ENCODE data around the gene SYNPO2L. TPM values are rescaled to one million over a fixed set of nuclear protein-coding genes. Genes with fewer than 3 reads are reported as not detected.
A peak's percentile ranks its signal among the peaks of the same experiment; 100 is the strongest.

The SYNPO2L gene
- total and polyA plus RNA-seq, 9 of the 15 experiments (the other 6 are each of a cell fraction or from before 2014, with no cell fraction given) = 0.03 to 0.07 TPM; not detected in 7

- TF ChIP-seq, protein P1, sequence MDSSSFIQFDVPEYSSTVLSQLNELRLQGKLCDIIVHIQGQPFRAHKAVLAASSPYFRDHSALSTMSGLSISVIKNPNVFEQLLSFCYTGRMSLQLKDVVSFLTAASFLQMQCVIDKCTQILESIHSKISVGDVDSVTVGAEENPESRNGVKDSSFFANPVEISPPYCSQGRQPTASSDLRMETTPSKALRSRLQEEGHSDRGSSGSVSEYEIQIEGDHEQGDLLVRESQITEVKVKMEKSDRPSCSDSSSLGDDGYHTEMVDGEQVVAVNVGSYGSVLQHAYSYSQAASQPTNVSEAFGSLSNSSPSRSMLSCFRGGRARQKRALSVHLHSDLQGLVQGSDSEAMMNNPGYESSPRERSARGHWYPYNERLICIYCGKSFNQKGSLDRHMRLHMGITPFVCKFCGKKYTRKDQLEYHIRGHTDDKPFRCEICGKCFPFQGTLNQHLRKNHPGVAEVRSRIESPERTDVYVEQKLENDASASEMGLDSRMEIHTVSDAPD (CRISPR knock-in tag; IDR thresholded peaks at IDR 0.05) = no peak
- TF ChIP-seq ERF (CRISPR knock-in tag; IDR thresholded peaks at IDR 0.05) (0 out of 2 replicates have a peak, but pooled peaks have one; percentile 66), ZNF224 (CRISPR knock-in tag; IDR thresholded peaks at IDR 0.05) (no peak), ZNF175 (CRISPR knock-in tag; IDR thresholded peaks at IDR 0.05; ENCODE audit: low read depth) (peak; percentile 74; the same call in 1 of the 2 replicates), NR4A1 (CRISPR knock-in tag; IDR thresholded peaks at IDR 0.05) (peak; percentile 59; the same call in 1 of the 2 replicates), NR4A1 (tag; IDR thresholded peaks at IDR 0.05) (peak; percentile 74), ZNF263 (CRISPR knock-in tag; IDR thresholded peaks at IDR 0.05; ENCODE audit: borderline replicate concordance) (peak; percentile 63; the same call in 1 of the 2 replicates), HEY1 (CRISPR knock-in tag; IDR thresholded peaks at IDR 0.05; ENCODE audit: borderline replicate concordance) (peak; percentile 80; the same call in 1 of the 2 replicates), PKNOX1 (IDR thresholded peaks at IDR 0.05) (peak; percentile 94), RERE (CRISPR knock-in tag; IDR thresholded peaks at IDR 0.05; ENCODE audit: borderline replicate concordance) (no peak)
- TF ChIP-seq, protein P2, sequence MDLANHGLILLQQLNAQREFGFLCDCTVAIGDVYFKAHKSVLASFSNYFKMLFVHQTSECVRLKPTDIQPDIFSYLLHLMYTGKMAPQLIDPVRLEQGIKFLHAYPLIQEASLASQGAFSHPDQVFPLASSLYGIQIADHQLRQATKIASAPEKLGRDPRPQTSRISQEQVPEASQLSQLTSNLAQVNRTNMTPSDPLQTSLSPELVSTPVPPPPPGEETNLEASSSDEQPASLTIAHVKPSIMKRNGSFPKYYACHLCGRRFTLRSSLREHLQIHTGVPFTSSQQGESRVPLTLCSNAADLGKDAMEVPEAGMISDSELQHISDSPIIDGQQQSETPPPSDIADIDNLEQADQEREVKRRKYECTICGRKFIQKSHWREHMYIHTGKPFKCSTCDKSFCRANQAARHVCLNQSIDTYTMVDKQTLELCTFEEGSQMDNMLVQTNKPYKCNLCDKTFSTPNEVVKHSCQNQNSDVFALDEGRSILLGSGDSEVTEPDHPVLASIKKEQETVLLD (IDR thresholded peaks at IDR 0.05) = peak; percentile 28; the same call in 1 of the 2 replicates
- TF ChIP-seq, protein P3, sequence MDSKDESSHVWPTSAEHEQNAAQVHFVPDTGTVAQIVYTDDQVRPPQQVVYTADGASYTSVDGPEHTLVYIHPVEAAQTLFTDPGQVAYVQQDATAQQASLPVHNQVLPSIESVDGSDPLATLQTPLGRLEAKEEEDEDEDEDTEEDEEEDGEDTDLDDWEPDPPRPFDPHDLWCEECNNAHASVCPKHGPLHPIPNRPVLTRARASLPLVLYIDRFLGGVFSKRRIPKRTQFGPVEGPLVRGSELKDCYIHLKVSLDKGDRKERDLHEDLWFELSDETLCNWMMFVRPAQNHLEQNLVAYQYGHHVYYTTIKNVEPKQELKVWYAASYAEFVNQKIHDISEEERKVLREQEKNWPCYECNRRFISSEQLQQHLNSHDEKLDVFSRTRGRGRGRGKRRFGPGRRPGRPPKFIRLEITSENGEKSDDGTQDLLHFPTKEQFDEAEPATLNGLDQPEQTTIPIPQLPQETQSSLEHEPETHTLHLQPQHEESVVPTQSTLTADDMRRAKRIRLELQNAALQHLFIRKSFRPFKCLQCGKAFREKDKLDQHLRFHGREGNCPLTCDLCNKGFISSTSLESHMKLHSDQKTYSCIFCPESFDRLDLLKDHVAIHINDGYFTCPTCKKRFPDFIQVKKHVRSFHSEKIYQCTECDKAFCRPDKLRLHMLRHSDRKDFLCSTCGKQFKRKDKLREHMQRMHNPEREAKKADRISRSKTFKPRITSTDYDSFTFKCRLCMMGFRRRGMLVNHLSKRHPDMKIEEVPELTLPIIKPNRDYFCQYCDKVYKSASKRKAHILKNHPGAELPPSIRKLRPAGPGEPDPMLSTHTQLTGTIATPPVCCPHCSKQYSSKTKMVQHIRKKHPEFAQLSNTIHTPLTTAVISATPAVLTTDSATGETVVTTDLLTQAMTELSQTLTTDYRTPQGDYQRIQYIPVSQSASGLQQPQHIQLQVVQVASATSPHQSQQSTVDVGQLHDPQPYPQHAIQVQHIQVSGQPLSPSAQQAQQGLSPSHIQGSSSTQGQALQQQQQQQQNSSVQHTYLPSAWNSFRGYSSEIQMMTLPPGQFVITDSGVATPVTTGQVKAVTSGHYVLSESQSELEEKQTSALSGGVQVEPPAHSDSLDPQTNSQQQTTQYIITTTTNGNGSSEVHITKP (IDR thresholded peaks at IDR 0.05; ENCODE audit: partially characterized antibody) = no peak
These were observed 6.6 kb downstream of the SYNPO2L start (continued) for GRCh38 chr10:73648975-73649829.
